Measurements from ENCODE around the gene SRGAP1. TPM values are rescaled to one million over a fixed set of nuclear protein-coding genes. Genes with fewer than 3 reads are reported as not detected.
A peak's percentile ranks its signal among the peaks of the same experiment; 100 is the strongest.
"Not testable (repeated sequence)": the region's sequence is repeated elsewhere in the genome, so short reads cannot be mapped to it uniquely, and the experiment has no call there.

SRGAP1 gene
- total and polyA plus RNA-seq, 4 donors: 13.9 to 17.3 (median 15.2) TPM

- peaks cover 19% of the 10 kb centered on the region for H3K4me1 ChIP-seq (ENCODE audit: control insufficient read depth, insufficient read depth, low read length)
- no peak overlapping the region for H3K27ac ChIP-seq (ENCODE audit: low read depth, low read length)
- H3K4me3 ChIP-seq (ENCODE audit: low read depth, low read length): peak overlapping the region; percentile 85
- no peaks in the 10 kb centered on the region for H3K36me3 ChIP-seq (ENCODE audit: control insufficient read depth, insufficient read depth, low read length)
- H3K27me3 ChIP-seq (ENCODE audit: control insufficient read depth, insufficient read depth, low read length): no peaks in the 10 kb centered on the region
- WGBS (ENCODE audit: insufficient coverage): 67% methylated on average over 3 of the region's 6 CpGs
- DNase-seq (ENCODE audit: low read depth in 4 of 6, low spot score in 6 of 6): peak in 2 of 6 donors; percentile 65 to 68
- H3K9me3 ChIP-seq (ENCODE audit: control insufficient read depth, insufficient read depth, low read length): no peaks in the 10 kb centered on the region
These were observed 1.9 kb downstream of the SRGAP1 start for GRCh38 chr12:63846238-63846967.

GRCh38 chr12:63848450-63848849 lies 4.0 kb downstream of the SRGAP1 start:
- DNase-seq (ENCODE audit: low read depth in 4 of 6, low spot score in 6 of 6): no peak
- WGBS (ENCODE audit: insufficient coverage): no CpG with 5 or more reads among the region's 4 CpGs
- H3K27me3 ChIP-seq (ENCODE audit: control insufficient read depth, insufficient read depth, low read length): no peaks in the 10 kb centered on the region
- no peaks in the 10 kb centered on the region for H3K36me3 ChIP-seq (ENCODE audit: control insufficient read depth, insufficient read depth, low read length)
- H3K4me3 ChIP-seq (ENCODE audit: low read depth, low read length): no peak overlapping the region
- no peak overlapping the region for H3K27ac ChIP-seq (ENCODE audit: low read depth, low read length)
- no peaks in the 10 kb centered on the region for H3K9me3 ChIP-seq (ENCODE audit: control insufficient read depth, insufficient read depth, low read length)
- H3K4me1 ChIP-seq (ENCODE audit: control insufficient read depth, insufficient read depth, low read length): peaks cover 19% of the 10 kb centered on the region

GRCh38 chr12:63849106-63849620 lies 4.7 kb downstream of the SRGAP1 start:
- Histone ChIP-seq H3K9me3 (ENCODE audit: control insufficient read depth, insufficient read depth, low read length) (no peaks in the 10 kb centered on the region), H3K4me1 (ENCODE audit: control insufficient read depth, insufficient read depth, low read length) (peaks cover 19% of the 10 kb centered on the region), H3K36me3 (ENCODE audit: control insufficient read depth, insufficient read depth, low read length) (no peaks in the 10 kb centered on the region), H3K4me3 (ENCODE audit: low read depth, low read length) (no peak overlapping the region), H3K27ac (ENCODE audit: low read depth, low read length) (no peak overlapping the region), H3K27me3 (ENCODE audit: control insufficient read depth, insufficient read depth, low read length) (no peaks in the 10 kb centered on the region)
- 29% methylated on average over 1 of the region's 1 CpG for WGBS (ENCODE audit: insufficient coverage)
- peak in 2 of 6 donors; percentile 26 to 61 for DNase-seq (ENCODE audit: low read depth in 4 of 6, low spot score in 6 of 6)

GRCh38 chr12:63849641-63850040 lies 5.1 kb downstream of the SRGAP1 start:
- Histone ChIP-seq H3K27me3 (ENCODE audit: control insufficient read depth, insufficient read depth, low read length) (no peaks in the 10 kb centered on the region), H3K4me3 (ENCODE audit: low read depth, low read length) (no peak overlapping the region), H3K4me1 (ENCODE audit: control insufficient read depth, insufficient read depth, low read length) (peaks cover 19% of the 10 kb centered on the region), H3K9me3 (ENCODE audit: control insufficient read depth, insufficient read depth, low read length) (no peaks in the 10 kb centered on the region), H3K36me3 (ENCODE audit: control insufficient read depth, insufficient read depth, low read length) (no peaks in the 10 kb centered on the region), H3K27ac (ENCODE audit: low read depth, low read length) (no peak overlapping the region)
- WGBS (ENCODE audit: insufficient coverage): no CpG with 5 or more reads among the region's 4 CpGs
- no peak for DNase-seq (ENCODE audit: low read depth in 4 of 6, low spot score in 6 of 6)

- no peak overlapping the region for H3K27ac ChIP-seq (ENCODE audit: low read depth, low read length)
- no peaks in the 10 kb centered on the region for H3K36me3 ChIP-seq (ENCODE audit: control insufficient read depth, insufficient read depth, low read length)
- H3K9me3 ChIP-seq (ENCODE audit: control insufficient read depth, insufficient read depth, low read length): no peaks in the 10 kb centered on the region
- no peak overlapping the region for H3K4me3 ChIP-seq (ENCODE audit: low read depth, low read length)
- no peak for DNase-seq (ENCODE audit: low read depth in 4 of 6, low spot score in 6 of 6)
- no peaks in the 10 kb centered on the region for H3K27me3 ChIP-seq (ENCODE audit: control insufficient read depth, insufficient read depth, low read length)
- peaks cover 8% of the 10 kb centered on the region for H3K4me1 ChIP-seq (ENCODE audit: control insufficient read depth, insufficient read depth, low read length)
These were observed 9.5 kb downstream of the SRGAP1 start for GRCh38 chr12:63853978-63854377.

- WGBS (ENCODE audit: insufficient coverage): no CpG with 5 or more reads among the region's 3 CpGs
- Histone ChIP-seq H3K27me3 (ENCODE audit: control insufficient read depth, insufficient read depth, low read length) (no peaks in the 10 kb centered on the region), H3K4me1 (ENCODE audit: control insufficient read depth, insufficient read depth, low read length) (peaks cover 7% of the 10 kb centered on the region), H3K9me3 (ENCODE audit: control insufficient read depth, insufficient read depth, low read length) (no peaks in the 10 kb centered on the region), H3K4me3 (ENCODE audit: low read depth, low read length) (no peak overlapping the region), H3K36me3 (ENCODE audit: control insufficient read depth, insufficient read depth, low read length) (no peaks in the 10 kb centered on the region), H3K27ac (ENCODE audit: low read depth, low read length) (no peak overlapping the region)
- DNase-seq (ENCODE audit: low read depth in 4 of 6, low spot score in 6 of 6): no peak
These were observed 10.8 kb downstream of the SRGAP1 start for GRCh38 chr12:63855299-63855698.

GRCh38 chr12:63857771-63858670 lies 13.5 kb downstream of the SRGAP1 start:
- no peak for DNase-seq (ENCODE audit: low read depth in 4 of 6, low spot score in 6 of 6)
- Histone ChIP-seq H3K9me3 (ENCODE audit: control insufficient read depth, insufficient read depth, low read length) (no peaks in the 10 kb centered on the region), H3K36me3 (ENCODE audit: control insufficient read depth, insufficient read depth, low read length) (no peaks in the 10 kb centered on the region), H3K27ac (ENCODE audit: low read depth, low read length) (no peak overlapping the region), H3K4me3 (ENCODE audit: low read depth, low read length) (no peak overlapping the region), H3K4me1 (ENCODE audit: control insufficient read depth, insufficient read depth, low read length) (no peaks in the 10 kb centered on the region), H3K27me3 (ENCODE audit: control insufficient read depth, insufficient read depth, low read length) (no peaks in the 10 kb centered on the region)
- no CpG with 5 or more reads among the region's 6 CpGs for WGBS (ENCODE audit: insufficient coverage)

- not testable (repeated sequence) for H3K4me1 ChIP-seq (ENCODE audit: control insufficient read depth, insufficient read depth, low read length); H3K9me3 ChIP-seq (ENCODE audit: control insufficient read depth, insufficient read depth, low read length); H3K36me3 ChIP-seq (ENCODE audit: control insufficient read depth, insufficient read depth, low read length); H3K27ac ChIP-seq (ENCODE audit: low read depth, low read length); H3K4me3 ChIP-seq (ENCODE audit: low read depth, low read length); DNase-seq (ENCODE audit: low read depth in 4 of 6, low spot score in 6 of 6); H3K27me3 ChIP-seq (ENCODE audit: control insufficient read depth, insufficient read depth, low read length)
- no CpG with 5 or more reads among the region's 2 CpGs for WGBS (ENCODE audit: insufficient coverage)
These were observed 15.4 kb downstream of the SRGAP1 start for GRCh38 chr12:63859880-63860279.

GRCh38 chr12:63862187-63862968 lies 17.9 kb downstream of the SRGAP1 start:
- H3K27me3 ChIP-seq (ENCODE audit: control insufficient read depth, insufficient read depth, low read length): no peaks in the 10 kb centered on the region
- DNase-seq (ENCODE audit: low read depth in 4 of 6, low spot score in 6 of 6): peak in 1 of 6 donors; percentile 38
- H3K36me3 ChIP-seq (ENCODE audit: control insufficient read depth, insufficient read depth, low read length): no peaks in the 10 kb centered on the region
- H3K4me1 ChIP-seq (ENCODE audit: control insufficient read depth, insufficient read depth, low read length): no peaks in the 10 kb centered on the region
- no peaks in the 10 kb centered on the region for H3K9me3 ChIP-seq (ENCODE audit: control insufficient read depth, insufficient read depth, low read length)
- 43% methylated on average over 2 of the region's 6 CpGs for WGBS (ENCODE audit: insufficient coverage)
- H3K27ac ChIP-seq (ENCODE audit: low read depth, low read length): no peak overlapping the region
- H3K4me3 ChIP-seq (ENCODE audit: low read depth, low read length): no peak overlapping the region

Measured in spinal cord (tissue), 10 donors.